Measurements from ENCODE around the gene TIAM1. TPM values are rescaled to one million over a fixed set of nuclear protein-coding genes. Genes with fewer than 3 reads are reported as not detected.

Gene TIAM1
- total and polyA plus RNA-seq, 12 donors = 6.5 to 33.3 (median 15.9) TPM

DNA sequence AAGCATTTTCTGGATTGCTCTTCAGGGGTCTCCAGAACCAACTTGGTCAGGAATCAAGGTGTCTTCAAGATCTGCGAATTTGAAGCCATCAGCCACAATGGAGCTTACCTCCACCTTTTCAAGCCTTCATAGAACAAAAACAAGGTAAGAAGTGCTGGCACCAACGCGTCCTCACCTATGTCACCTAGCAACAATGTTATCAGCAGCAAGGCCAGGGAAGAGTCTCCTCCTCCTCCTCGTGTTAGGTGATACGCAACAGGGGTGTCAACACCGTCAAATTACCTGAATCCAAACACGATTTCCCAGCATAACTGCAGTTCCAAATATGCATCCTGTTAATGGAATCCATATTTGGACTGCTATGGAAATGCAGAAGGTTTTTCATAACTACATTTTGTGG, 4.1 kb upstream of the TIAM1 start:
- H3K9me3 ChIP-seq (replicated peaks in 1 of 3) = no peaks in the 10 kb centered on the region
- intact Hi-C loops (cut with DNase I) = no loop called here

DNA sequence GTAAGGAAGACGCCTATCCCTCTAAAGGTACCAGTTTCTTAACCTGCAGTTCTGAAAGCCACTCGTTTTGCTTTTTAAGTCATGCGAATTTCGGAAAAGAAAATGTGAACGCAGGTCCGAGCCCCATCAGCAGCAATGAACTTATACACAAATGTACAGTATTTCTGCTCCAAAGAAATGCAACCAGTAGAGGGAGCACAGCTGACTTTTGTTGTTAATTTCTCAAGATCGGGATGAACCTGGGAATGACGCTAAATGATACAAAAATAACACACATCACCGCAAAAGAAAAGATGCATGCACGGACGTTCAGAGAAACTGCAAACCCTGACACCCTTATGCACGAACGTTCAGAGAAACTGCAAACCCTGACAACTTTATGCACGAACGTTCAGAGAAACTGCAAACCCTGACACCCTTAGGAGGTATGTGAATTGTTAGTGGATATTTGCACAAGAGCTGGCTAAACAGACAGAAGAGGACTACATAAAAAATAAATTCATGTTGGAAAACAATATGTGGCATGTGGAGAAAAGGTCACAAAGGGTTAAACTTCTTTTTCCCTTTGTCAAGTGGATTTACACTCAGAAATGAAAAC, 3.5 kb upstream of the TIAM1 start:
- H3K27me3 ChIP-seq = peaks cover 5% of the 10 kb centered on the region
- WGBS, 4 donors = 42 to 55% (median 43%) methylated on average over 15 of the region's 15 CpGs
- H3K9me3 ChIP-seq (replicated peaks in 1 of 3) = no peaks in the 10 kb centered on the region
- H3K36me3 ChIP-seq (replicated peaks in 1 of 2) = no peaks in the 10 kb centered on the region
- no peak overlapping the region for H3K27ac ChIP-seq
- TF ChIP-seq POLR2A (IDR thresholded peaks at IDR 0.05) = no peak
- TF ChIP-seq, protein P1, sequence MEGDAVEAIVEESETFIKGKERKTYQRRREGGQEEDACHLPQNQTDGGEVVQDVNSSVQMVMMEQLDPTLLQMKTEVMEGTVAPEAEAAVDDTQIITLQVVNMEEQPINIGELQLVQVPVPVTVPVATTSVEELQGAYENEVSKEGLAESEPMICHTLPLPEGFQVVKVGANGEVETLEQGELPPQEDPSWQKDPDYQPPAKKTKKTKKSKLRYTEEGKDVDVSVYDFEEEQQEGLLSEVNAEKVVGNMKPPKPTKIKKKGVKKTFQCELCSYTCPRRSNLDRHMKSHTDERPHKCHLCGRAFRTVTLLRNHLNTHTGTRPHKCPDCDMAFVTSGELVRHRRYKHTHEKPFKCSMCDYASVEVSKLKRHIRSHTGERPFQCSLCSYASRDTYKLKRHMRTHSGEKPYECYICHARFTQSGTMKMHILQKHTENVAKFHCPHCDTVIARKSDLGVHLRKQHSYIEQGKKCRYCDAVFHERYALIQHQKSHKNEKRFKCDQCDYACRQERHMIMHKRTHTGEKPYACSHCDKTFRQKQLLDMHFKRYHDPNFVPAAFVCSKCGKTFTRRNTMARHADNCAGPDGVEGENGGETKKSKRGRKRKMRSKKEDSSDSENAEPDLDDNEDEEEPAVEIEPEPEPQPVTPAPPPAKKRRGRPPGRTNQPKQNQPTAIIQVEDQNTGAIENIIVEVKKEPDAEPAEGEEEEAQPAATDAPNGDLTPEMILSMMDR (IDR thresholded peaks at IDR 0.05) = peak in 5 of 6 experiments; percentile 12 to 45 (median 36)
- no peak overlapping the region for H3K4me3 ChIP-seq
- intact Hi-C loops (cut with DNase I) = no loop called here
- no peaks in the 10 kb centered on the region for H3K4me1 ChIP-seq (replicated peaks in 1 of 2)
- DNase-seq = no peak

More for the DNA sequence above, 4.1 kb upstream of the TIAM1 start:
- Histone ChIP-seq H3K27ac (no peak overlapping the region), H3K27me3 (peaks cover 4% of the 10 kb centered on the region), H3K36me3 (replicated peaks in 1 of 2) (no peaks in the 10 kb centered on the region), H3K4me3 (no peak overlapping the region), H3K4me1 (replicated peaks in 1 of 2) (no peaks in the 10 kb centered on the region)
- no peak for DNase-seq
- TF ChIP-seq POLR2A (IDR thresholded peaks at IDR 0.05) = no peak
- TF ChIP-seq, protein P1 (IDR thresholded peaks at IDR 0.05) = no peak
- WGBS, 4 donors = 76 to 89% (median 85%) methylated on average over 7 of the region's 7 CpGs

DNA sequence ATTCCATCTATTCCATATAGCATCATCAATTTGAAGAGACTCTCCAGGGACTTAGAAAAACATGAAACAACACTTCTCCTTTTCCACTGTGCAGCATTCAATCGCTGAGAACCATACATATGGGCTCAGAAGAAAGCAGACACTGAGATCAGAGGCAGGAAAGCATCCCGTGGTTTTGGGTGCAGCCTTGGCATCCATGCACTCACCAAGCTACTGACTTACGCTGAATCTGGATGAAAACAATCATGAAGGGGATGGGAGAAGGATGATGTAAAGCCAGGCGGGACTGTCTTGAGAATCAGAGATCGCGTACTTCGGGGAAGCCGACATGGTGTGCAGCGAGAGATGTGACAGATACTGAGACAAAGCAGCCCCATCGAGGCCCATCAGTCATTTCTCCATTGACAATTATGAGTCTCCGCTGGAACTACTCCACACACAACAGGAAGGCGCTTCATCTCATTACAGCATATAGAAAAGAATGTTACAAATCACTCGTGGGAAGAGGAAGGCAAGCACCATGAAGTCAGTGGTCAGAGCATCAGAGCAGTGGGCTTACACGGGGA, 2.3 kb upstream of the TIAM1 start:
- intact Hi-C loops (cut with DNase I) = no loop called here
- WGBS, 4 donors = 64 to 73% (median 71%) methylated on average over 14 of the region's 14 CpGs

DNA sequence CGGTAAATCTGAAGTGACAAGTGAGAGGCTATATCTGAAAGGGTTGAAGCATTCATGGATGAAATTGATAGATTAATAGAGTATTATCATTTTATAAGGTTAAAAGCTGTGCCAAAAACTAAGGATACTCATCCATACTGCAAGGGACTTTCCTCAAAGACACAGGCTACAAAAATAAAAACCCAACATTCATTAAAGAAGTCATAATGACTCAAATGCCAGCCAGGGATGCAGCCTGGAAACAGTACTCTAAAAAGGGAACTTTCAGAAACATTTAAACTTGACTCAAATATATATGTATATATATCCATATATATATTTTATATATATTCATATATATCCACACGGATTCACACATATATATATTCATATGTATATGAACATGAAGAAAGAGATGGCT, 1.1 kb upstream of the TIAM1 start:
- Histone ChIP-seq H3K27ac (no peak overlapping the region), H3K4me3 (no peak overlapping the region), H3K27me3 (peaks cover 5% of the 10 kb centered on the region), H3K9me3 (replicated peaks in 1 of 3) (no peaks in the 10 kb centered on the region), H3K4me1 (replicated peaks in 1 of 2) (no peaks in the 10 kb centered on the region), H3K36me3 (replicated peaks in 1 of 2) (no peaks in the 10 kb centered on the region)
- DNase-seq = no peak
- no peak for TF ChIP-seq POLR2A (IDR thresholded peaks at IDR 0.05)
- TF ChIP-seq, protein P1 (IDR thresholded peaks at IDR 0.05) = no peak
- 62 to 79% (median 68%) methylated on average over 2 of the region's 2 CpGs for WGBS, 4 donors
- intact Hi-C loops (cut with DNase I) = no loop called here

More for the DNA sequence above, 2.3 kb upstream of the TIAM1 start:
- Histone ChIP-seq H3K9me3 (replicated peaks in 1 of 3) (no peaks in the 10 kb centered on the region), H3K27ac (no peak overlapping the region), H3K27me3 (peaks cover 5% of the 10 kb centered on the region), H3K4me1 (replicated peaks in 1 of 2) (no peaks in the 10 kb centered on the region), H3K4me3 (no peak overlapping the region), H3K36me3 (replicated peaks in 1 of 2) (no peaks in the 10 kb centered on the region)
- no peak for DNase-seq
- TF ChIP-seq POLR2A (IDR thresholded peaks at IDR 0.05) = no peak
- TF ChIP-seq, protein P1 (IDR thresholded peaks at IDR 0.05) = no peak

All from adrenal gland (tissue), 12 donors.